Smooth muscle cell (in vitro differentiated cells): ENCODE measurements around the gene CPD. TPM values are rescaled to one million over a fixed set of nuclear protein-coding genes. Genes with fewer than 3 reads are reported as not detected.

Experiments used
- DNase-seq: peaks from one replicate; lab custom pipeline; 2025; ENCODE audit not compliant: unreplicated experiment; lab: John Stamatoyannopoulos, UW
- H2AFZ ChIP-seq: fragments of 200-600 bp; sonication (generic); 2 replicates; pipeline ENCODE4 v1.6.0; 2016; ENCODE audit warnings: antibody characterized with exemption, low read depth, mild to moderate bottlenecking
- H3F3A ChIP-seq: fragments of 200-600 bp; sonication (generic); 2 replicates; pipeline ENCODE4 v1.6.0; 2017; ENCODE audit warnings: antibody characterized with exemption, low read depth
- H3K27ac ChIP-seq: fragments of 200-600 bp; sonication (generic); 2 replicates; pipeline ENCODE4 v1.5.1; 2016; ENCODE audit warnings: low read depth, mild to moderate bottlenecking
- H3K27me3 ChIP-seq: fragments of 200-600 bp; sonication (generic); 2 replicates; pipeline ENCODE4 v1.6.1; 2016; ENCODE audit warnings: low read depth, mild to moderate bottlenecking
- H3K36me3 ChIP-seq: fragments of 200-600 bp; sonication (generic); 2 replicates; pipeline ENCODE4 v1.5.1; 2016; ENCODE audit warnings: low read depth
- H3K4me1 ChIP-seq: fragments of 200-600 bp; sonication (generic); 2 replicates; pipeline ENCODE4 v1.5.1; 2016; ENCODE audit warnings: low read depth
- H3K4me2 ChIP-seq: fragments of 200-600 bp; sonication (generic); 2 replicates; pipeline ENCODE4 v1.6.0; 2016; ENCODE audit warnings: mild to moderate bottlenecking
- H3K4me3 ChIP-seq: fragments of 200-600 bp; sonication (generic); 2 replicates; pipeline ENCODE4 v1.5.1; 2016; ENCODE audit warnings: mild to moderate bottlenecking
- H3K79me2 ChIP-seq: fragments of 200-600 bp; sonication (generic); 2 replicates; pipeline ENCODE4 v1.6.0; 2016; ENCODE audit warnings: low read depth, mild to moderate bottlenecking
- H3K9ac ChIP-seq: fragments of 200-600 bp; sonication (generic); 2 replicates; pipeline ENCODE4 v1.6.0; 2016; ENCODE audit warnings: low read depth
- H3K9me3 ChIP-seq: fragments of 200-600 bp; sonication (generic); replicated peaks from 2 replicates; pipeline ENCODE4 v1.5.1; 2016; ENCODE audit warnings: low read depth
- H4K20me1 ChIP-seq: fragments of 200-600 bp; sonication (generic); 2 replicates; pipeline ENCODE4 v1.6.0; 2016; ENCODE audit warnings: low read depth
- WGBS: methylation state at CpG from one replicate; pipeline ENCODE4 v1.1.7; 2016; ENCODE audit warnings: low lambda C conversion rate; 5-methylcytosine and 5-hydroxymethylcytosine counted together
- polyA plus RNA-seq: library from polyadenylated mRNA; unstranded; fragments of >200 nt; fragmentation: Nextera tagmentation; extraction: Ambion mirVana; gene quantifications from 2 replicates; pipeline ENCODE4 v1.2.1, GENCODE V29; 2016
- total RNA-seq: library from RNA; depleted of rRNA; stranded (reverse); fragments of >200 nt; gene quantifications from 2 replicates; pipeline ENCODE4 v1.2.3, GENCODE V29; 2014
- TF ChIP-seq, protein P1 (sequence below): fragments of 200-600 bp; sonication (generic); IDR thresholded peaks from 2 replicates; pipeline ENCODE4 v1.5.1; 2017; ENCODE audit warnings: borderline replicate concordance, mild to moderate bottlenecking, antibody characterized with exemption; ENCODE audit not compliant: insufficient read depth, poor library complexity, severe bottlenecking

Gene CPD
- total and polyA plus RNA-seq, 2 experiments from 2014 or later: 16.8 to 68.5 TPM

DNA sequence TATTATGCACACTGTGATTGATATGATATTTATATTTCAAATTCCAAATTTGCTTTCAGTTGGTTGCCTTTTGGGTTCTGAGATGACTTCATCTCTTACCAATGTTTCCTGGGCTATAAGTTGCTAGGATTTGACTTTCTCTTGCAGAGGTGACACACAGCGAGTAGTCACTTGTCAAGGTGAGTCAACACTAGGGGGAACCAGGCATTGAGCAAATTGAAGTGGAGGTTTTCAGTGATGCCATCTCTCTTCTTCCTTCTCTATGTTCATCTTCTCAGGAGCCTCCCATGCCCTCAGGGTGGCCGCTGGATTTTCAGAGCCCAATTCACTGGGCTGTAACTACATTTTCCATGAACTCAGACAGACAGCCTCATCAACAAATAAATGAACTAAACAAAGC is 6.0 kb upstream of the CPD start:
- no peaks in the 10 kb centered on the region for H3K36me3 ChIP-seq
- no peak for DNase-seq
- no peaks in the 10 kb centered on the region for H3K9me3 ChIP-seq
- WGBS: 61% methylated on average over 2 of the region's 2 CpGs
- H3K4me1 ChIP-seq: peaks cover 20% of the 10 kb centered on the region
- H3K27ac ChIP-seq: no peak overlapping the region
- no peak overlapping the region for H3K9ac ChIP-seq
- TF ChIP-seq, protein P1, sequence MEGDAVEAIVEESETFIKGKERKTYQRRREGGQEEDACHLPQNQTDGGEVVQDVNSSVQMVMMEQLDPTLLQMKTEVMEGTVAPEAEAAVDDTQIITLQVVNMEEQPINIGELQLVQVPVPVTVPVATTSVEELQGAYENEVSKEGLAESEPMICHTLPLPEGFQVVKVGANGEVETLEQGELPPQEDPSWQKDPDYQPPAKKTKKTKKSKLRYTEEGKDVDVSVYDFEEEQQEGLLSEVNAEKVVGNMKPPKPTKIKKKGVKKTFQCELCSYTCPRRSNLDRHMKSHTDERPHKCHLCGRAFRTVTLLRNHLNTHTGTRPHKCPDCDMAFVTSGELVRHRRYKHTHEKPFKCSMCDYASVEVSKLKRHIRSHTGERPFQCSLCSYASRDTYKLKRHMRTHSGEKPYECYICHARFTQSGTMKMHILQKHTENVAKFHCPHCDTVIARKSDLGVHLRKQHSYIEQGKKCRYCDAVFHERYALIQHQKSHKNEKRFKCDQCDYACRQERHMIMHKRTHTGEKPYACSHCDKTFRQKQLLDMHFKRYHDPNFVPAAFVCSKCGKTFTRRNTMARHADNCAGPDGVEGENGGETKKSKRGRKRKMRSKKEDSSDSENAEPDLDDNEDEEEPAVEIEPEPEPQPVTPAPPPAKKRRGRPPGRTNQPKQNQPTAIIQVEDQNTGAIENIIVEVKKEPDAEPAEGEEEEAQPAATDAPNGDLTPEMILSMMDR: no peak
- no peaks in the 10 kb centered on the region for H3K27me3 ChIP-seq
- no peak overlapping the region for H3K4me2 ChIP-seq
- no peaks in the 10 kb centered on the region for H3K79me2 ChIP-seq
- H3F3A ChIP-seq: peaks cover 9% of the 10 kb centered on the region
- no peak overlapping the region for H3K4me3 ChIP-seq
- no peaks in the 10 kb centered on the region for H4K20me1 ChIP-seq
- H2AFZ ChIP-seq: no peak overlapping the region

- peaks cover 11% of the 10 kb centered on the region for H4K20me1 ChIP-seq
- TF ChIP-seq, protein P1: no peak
- peaks cover 21% of the 10 kb centered on the region for H3K4me1 ChIP-seq
- peaks cover 10% of the 10 kb centered on the region for H3K79me2 ChIP-seq
- H2AFZ ChIP-seq: no peak overlapping the region
- H3K9ac ChIP-seq: no peak overlapping the region
- H3K36me3 ChIP-seq: no peaks in the 10 kb centered on the region
- no peak overlapping the region for H3K4me3 ChIP-seq
- 94% methylated on average over 1 of the region's 1 CpG for WGBS
- no peak overlapping the region for H3K27ac ChIP-seq
- no peak for DNase-seq
- H3K27me3 ChIP-seq: no peaks in the 10 kb centered on the region
- peaks cover 9% of the 10 kb centered on the region for H3F3A ChIP-seq
- no peaks in the 10 kb centered on the region for H3K9me3 ChIP-seq
- H3K4me2 ChIP-seq: no peak overlapping the region
Observed at GRCh38 chr17:30375661-30376060, 3.1 kb upstream of the CPD start.

GRCh38 chr17:30376621-30377452 is 1.9 kb upstream of the CPD start:
- peak overlapping the region; percentile 42 for H3K4me2 ChIP-seq

More at GRCh38 chr17:30376621-30377452, 1.9 kb upstream of the CPD start:
- H3F3A ChIP-seq: peaks cover 9% of the 10 kb centered on the region
- peak overlapping the region; percentile 46 for H2AFZ ChIP-seq
- no peak overlapping the region for H3K27ac ChIP-seq
- peaks cover 22% of the 10 kb centered on the region for H3K79me2 ChIP-seq
- no peak overlapping the region for H3K9ac ChIP-seq
- DNase-seq: no peak
- H3K36me3 ChIP-seq: no peaks in the 10 kb centered on the region
- 34% methylated on average over 12 of the region's 12 CpGs for WGBS
- TF ChIP-seq, protein P1: no peak
- H3K4me3 ChIP-seq: no peak overlapping the region
- peaks cover 21% of the 10 kb centered on the region for H4K20me1 ChIP-seq
- peaks cover 33% of the 10 kb centered on the region for H3K4me1 ChIP-seq
- H3K9me3 ChIP-seq: no peaks in the 10 kb centered on the region
- no peaks in the 10 kb centered on the region for H3K27me3 ChIP-seq
